Measurements from ENCODE around the gene UBE3D.
"Not testable (repeated sequence)": the region's sequence is repeated elsewhere in the genome, so short reads cannot be mapped to it uniquely, and the experiment has no call there.

The UBE3D gene

GRCh38 chr6:82867946-82868345 lies 197.7 kb downstream of the UBE3D start:
- no peak for DNase-seq

- no peak for DNase-seq
These were observed 199.2 kb downstream of the UBE3D start for GRCh38 chr6:82866446-82866845.

GRCh38 chr6:82865461-82865860 lies 200.2 kb downstream of the UBE3D start:
- no peak for DNase-seq

- no peak for DNase-seq
These were observed 201.9 kb downstream of the UBE3D start for GRCh38 chr6:82863781-82864180.

- DNase-seq: no peak
These were observed 203.1 kb downstream of the UBE3D start for GRCh38 chr6:82862543-82862942.

GRCh38 chr6:82861121-82861520 lies 204.5 kb downstream of the UBE3D start:
- no peak for DNase-seq

- DNase-seq: not testable (repeated sequence)
These were observed 209.6 kb downstream of the UBE3D start for GRCh38 chr6:82856077-82856476.

- not testable (repeated sequence) for DNase-seq
These were observed 212.7 kb downstream of the UBE3D start for GRCh38 chr6:82852904-82853303.

GRCh38 chr6:82843291-82843885 lies 222.3 kb downstream of the UBE3D start:
- DNase-seq: no peak

GRCh38 chr6:82842721-82843120 lies 222.9 kb downstream of the UBE3D start:
- no peak for DNase-seq

Data from activated CD4-positive, alpha-beta T cell treated with anti-CD3 and anti-CD28 coated beads, Interleukin-2, amount 50 U/mL, for 16 hours (primary cell).